RPMI7951 (cell line): ENCODE results near the gene CD40. TPM values are rescaled to one million over a fixed set of nuclear protein-coding genes. Genes with fewer than 3 reads are reported as not detected.
"Not testable (repeated sequence)": the region's sequence is repeated elsewhere in the genome, so short reads cannot be mapped to it uniquely, and the experiment has no call there.

ENCODE experiments used
- DNase-seq: peaks from one replicate; pipeline ENCODE4 v3.0.0-alpha.2; 2012; ENCODE audit warnings: low read depth
- total RNA-seq: library from RNA; depleted of rRNA; stranded (reverse); fragments of >200 nt; shearing (Covaris generic); gene quantifications from 2 replicates; pipeline ENCODE4 v1.2.3, GENCODE V29; 2014

CD40 gene
- total RNA-seq, 1 experiment from 2014 or later: 0.72 TPM

- DNase-seq: no peak
These were observed 24.6 kb upstream of the CD40 start for GRCh38 chr20:46093531-46093930.

- DNase-seq: no peak
These were observed 18.4 kb upstream of the CD40 start for GRCh38 chr20:46099491-46100287.

- DNase-seq: not testable (repeated sequence)
These were observed 17.7 kb upstream of the CD40 start for GRCh38 chr20:46100444-46100843.

GRCh38 chr20:46100988-46101387, 17.1 kb upstream of the CD40 start:
- DNase-seq: no peak

GRCh38 chr20:46101957-46102356, 16.2 kb upstream of the CD40 start:
- no peak for DNase-seq

GRCh38 chr20:46102940-46103339, 15.2 kb upstream of the CD40 start:
- no peak for DNase-seq

GRCh38 chr20:46104262-46104661, 13.9 kb upstream of the CD40 start:
- no peak for DNase-seq

- no peak for DNase-seq
These were observed 11.1 kb upstream of the CD40 start for GRCh38 chr20:46107061-46107460.

- no peak for DNase-seq
These were observed 9.7 kb upstream of the CD40 start for GRCh38 chr20:46108435-46108841.

- DNase-seq: no peak
These were observed 9.1 kb upstream of the CD40 start for GRCh38 chr20:46108976-46109375.

GRCh38 chr20:46111028-46111835, 6.9 kb upstream of the CD40 start:
- peak; percentile 39 for DNase-seq

- no peak for DNase-seq
These were observed 6.3 kb upstream of the CD40 start for GRCh38 chr20:46111836-46112212.

- no peak for DNase-seq
These were observed 5.5 kb upstream of the CD40 start for GRCh38 chr20:46112430-46113112.

- no peak for DNase-seq
These were observed 5.0 kb upstream of the CD40 start for GRCh38 chr20:46113113-46113470.

GRCh38 chr20:46114449-46114848, 3.7 kb upstream of the CD40 start:
- no peak for DNase-seq

GRCh38 chr20:46118481-46119020, 437 bp downstream of the CD40 start:
- no peak for DNase-seq

- no peak for DNase-seq
These were observed 973 bp downstream of the CD40 start for GRCh38 chr20:46119028-46119546.

- DNase-seq: no peak
These were observed 1.4 kb downstream of the CD40 start for GRCh38 chr20:46119547-46119946.

- no peak for DNase-seq
These were observed 2.0 kb downstream of the CD40 start for GRCh38 chr20:46120136-46120535.

GRCh38 chr20:46121184-46121930, 3.2 kb downstream of the CD40 start:
- peak; percentile 35 for DNase-seq

- peak; percentile 78 for DNase-seq
These were observed 4.0 kb downstream of the CD40 start for GRCh38 chr20:46122071-46122470.
